NCI-H146 (cell line): ENCODE results near the gene GTPBP2.
"Not testable (repeated sequence)": the region's sequence is repeated elsewhere in the genome, so short reads cannot be mapped to it uniquely, and the experiment has no call there.

Experiments
- DNase-seq: peaks from one replicate; lab custom pipeline; 2025; lab: John Stamatoyannopoulos, UW

Gene GTPBP2, protein sequence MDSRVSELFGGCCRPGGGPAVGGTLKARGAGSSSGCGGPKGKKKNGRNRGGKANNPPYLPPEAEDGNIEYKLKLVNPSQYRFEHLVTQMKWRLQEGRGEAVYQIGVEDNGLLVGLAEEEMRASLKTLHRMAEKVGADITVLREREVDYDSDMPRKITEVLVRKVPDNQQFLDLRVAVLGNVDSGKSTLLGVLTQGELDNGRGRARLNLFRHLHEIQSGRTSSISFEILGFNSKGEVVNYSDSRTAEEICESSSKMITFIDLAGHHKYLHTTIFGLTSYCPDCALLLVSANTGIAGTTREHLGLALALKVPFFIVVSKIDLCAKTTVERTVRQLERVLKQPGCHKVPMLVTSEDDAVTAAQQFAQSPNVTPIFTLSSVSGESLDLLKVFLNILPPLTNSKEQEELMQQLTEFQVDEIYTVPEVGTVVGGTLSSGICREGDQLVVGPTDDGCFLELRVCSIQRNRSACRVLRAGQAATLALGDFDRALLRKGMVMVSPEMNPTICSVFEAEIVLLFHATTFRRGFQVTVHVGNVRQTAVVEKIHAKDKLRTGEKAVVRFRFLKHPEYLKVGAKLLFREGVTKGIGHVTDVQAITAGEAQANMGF

DNA sequence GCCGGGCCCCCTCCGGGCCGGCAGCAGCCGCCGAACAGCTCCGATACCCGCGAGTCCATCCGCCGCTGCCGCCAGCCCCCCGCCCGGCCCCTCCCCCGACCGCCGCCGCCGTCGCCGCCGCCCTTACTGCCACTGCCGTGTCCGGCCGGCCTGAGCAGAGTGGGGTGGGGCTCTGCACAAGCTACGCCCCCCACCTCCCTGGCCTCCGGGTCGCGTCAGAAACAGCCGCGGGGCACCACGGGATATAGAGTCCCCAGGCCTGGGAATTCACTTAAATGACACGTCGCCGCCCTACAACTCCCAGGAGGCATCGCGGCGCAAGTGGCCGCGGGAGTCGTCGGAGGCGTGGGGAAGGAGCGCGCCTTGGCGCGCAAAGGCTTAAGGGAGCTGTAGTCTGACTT is at the start of gene GTPBP2:
Gene GTPBP2 (minus strand): TSS at position 161 of the 401 bp plus-strand sequence. CDS start 102 bp downstream, at position 59.
- peak; percentile 100 for DNase-seq

DNA sequence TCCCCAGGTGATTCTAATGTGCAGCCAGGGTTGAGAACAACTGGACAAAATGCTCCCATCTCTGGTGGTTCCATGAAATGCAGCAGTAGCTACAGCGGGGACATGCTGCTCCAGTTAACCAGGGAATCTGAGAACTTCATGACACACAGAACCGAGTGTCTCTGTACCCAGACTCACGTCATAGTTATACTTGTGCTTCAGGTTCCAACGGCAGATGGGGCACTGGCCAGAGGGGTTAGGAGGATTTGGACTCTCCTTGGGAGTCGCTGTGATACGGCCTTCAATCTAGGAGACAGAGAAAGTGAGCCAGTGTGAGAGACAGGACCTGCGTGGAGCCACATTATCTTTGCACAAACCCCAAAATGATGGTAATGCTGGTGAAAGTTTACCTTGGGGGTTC is 49.3 kb upstream of the GTPBP2 start:
- no peak for DNase-seq

DNA sequence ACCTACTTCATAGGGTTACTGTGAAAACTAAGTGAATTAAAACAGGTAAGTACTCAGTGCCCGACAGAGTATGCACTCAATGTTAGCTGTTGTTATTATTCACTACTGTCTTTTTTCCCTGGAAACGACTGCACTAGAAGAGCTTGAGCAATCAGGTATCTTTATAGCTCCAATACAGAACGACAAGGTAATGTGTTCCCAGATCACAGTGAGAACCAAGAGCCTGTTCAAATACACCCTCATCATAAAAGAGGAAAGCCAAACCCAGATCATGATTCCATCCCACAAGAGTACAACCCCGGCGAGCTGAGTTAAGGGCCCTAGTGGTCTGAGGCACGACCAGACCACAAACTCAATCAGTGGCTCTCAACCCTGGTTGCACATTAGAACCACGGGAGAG is 48.7 kb upstream of the GTPBP2 start:
- DNase-seq: no peak

DNA sequence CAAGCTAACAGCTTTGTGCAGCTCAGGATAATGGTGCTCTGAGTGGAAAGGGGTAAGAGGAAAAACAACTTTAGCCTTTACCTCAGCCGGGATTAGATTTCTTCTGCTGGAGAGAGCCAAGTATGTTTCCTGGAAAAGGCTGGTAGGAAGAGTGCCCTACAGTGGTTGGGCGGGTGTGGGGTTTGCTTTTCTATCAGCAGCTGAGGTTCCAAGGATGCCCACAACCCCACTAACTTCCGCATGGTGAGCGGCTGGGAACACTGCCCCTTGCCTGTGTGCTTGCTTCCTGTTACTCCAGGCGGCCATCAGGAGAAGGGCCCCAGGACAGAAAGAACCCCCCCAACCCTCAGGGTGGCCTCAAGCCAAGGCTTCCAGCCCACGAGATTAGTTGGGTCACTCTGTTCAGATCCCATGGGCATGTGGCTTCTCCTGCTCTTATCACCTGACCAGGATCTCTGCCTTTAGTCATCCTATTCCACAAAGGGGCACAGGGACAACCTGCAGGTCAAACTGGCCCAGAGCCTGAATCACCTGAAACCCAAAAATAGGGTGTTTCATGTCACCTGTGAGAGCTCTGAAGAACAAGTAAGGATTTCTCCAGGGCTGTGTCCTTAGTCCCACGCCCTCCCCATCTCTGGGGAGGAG is 48.0 kb upstream of the GTPBP2 start:
- DNase-seq: no peak

DNA sequence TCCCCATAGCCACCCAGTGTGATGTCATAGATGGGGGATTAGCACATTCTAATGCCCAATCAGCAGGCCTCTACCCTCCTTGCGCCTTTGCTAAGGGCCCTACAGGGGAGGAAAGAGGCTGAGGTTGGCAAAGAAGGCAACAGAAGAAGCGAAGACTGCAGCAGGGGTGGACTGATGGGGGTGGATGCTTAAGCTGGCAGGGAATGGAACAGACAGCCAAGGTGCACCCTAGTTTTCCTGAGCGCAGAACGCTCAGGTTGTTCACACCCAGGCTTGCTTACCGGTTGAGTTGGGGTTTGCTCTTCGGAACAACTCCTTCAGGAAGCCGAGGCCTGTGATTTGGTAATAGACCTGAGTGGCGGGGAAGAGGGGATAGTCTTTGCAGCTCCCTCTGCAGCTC is 45.9 kb upstream of the GTPBP2 start:
- no peak for DNase-seq

DNA sequence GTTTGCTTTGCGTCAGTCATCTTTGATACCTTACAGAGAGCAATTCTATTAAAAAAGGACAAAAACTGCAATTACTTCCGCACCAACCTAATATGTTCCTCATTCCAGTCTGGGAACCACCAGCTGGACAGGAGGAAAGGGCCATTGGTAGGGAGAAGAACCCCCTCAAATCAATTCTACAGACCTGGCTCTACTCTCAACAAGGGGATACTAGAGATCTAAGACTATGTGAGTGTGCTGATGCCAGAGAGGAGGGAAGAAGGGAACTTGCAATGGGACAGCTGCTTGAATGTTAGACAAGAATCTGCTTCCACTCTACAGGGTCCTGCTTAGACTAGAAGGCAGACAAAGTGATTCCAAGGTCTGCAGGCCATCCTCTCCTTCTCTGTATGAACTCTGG is 45.2 kb upstream of the GTPBP2 start:
- DNase-seq: no peak

DNA sequence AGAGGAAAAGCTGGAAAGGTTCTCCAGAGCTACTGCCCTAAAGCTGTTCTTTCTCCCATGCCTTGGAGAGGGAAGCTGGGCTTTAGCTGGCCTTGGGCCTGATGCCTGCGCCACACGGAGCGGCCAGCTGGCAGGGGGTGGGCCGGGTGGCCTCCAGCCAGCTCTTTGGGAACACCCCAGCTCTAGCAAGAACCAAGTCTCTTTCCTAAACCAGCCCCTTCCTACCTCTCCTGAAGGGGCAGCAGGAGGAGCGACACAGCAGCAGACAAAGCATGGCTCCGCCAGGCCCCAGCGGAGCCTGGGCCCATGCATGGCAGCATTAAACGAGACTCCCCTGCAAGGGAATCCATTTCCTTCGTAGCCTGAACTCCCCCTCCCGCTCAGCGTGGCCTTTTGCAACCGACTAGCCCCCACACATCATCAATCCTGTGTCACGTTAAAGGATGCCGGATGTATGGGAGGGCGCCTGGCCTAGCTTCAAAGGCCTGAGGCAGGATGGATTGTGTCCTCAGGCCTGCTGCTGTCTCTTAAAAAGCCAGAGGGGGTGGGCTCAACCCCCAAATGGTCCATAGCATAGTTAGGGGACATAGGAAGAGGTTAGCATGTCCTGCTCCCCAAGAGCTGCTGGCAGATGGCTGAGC is 44.5 kb upstream of the GTPBP2 start:
- no peak for DNase-seq

DNA sequence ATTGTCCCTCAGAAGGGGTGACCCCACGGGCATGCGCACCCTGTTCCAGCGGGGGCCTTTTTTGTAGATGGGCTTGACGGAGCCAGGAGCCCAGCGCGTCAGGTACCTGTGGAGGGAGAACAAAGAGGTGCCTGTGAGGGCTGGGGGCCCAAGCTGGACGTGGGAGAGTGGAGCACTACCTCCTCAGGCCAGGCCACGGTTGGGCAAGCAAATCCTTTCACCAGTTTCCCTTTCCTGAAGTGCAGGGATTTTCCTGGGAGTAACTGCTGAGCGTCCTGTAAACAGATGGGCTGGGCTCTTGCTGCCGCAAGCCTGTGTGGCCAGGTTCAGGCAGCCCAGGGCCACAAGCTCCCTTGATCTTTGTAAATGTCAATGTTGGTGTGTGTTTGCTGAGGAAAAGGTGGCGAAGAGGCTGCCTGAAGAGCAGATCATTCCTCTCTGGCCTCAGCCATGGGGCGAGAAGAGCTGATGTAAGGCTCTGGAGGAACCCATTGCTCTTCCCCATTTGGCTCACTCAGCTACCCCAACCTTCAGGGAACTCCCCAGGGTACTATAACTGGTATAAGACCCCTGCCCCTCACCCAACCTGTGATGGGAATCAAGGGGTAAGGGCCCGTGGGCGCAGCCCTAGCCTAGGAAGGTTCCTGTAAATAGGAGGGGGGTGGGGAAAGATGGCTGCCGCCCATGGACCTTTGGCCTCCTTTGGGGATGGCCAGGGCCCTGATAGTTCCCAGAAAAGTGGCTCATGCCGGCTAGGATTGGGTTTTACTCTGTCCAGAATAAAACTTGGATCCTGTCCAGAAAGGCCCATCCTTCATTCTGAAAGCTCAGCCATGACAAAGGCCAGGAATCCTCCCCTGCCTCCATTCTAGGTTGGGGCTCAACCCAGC is 43.0 kb upstream of the GTPBP2 start:
- DNase-seq: no peak

DNA sequence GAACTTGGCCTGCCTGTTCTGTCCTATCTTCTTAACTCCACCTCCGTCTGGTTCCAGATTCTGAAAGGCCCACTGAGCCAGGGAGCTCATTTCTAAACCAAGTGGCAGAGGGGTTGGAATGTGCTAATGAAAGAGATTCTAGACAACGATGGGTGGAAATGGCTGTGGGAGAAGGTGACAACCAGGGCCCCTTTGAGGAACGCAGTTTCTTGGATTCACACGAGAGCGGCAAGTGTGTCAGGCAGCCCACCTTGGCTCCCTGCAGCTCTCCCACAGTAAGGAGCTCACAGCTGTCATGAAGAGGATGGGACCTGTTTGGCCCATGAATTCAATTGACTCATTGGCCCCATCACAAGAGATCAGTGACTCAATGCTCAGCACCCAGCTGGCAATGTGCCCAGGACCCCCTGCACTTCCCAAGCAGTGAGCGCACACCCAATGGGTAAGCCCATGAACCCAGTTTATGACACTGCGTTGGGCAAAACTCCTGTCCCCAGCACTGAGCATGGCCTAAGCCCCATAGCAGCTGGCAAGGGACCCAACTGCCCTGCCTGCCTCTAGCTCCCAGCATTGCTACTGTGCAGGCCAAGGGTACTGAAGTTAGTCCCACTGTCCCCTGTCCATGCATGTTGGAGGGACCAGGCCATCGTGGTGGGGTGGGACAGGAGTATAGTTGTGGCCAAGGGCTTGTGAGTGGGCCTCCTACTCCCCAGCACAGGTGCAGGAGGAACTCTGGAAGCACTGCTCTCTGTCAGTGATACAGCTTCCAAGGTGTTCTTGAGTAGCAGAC is 42.1 kb upstream of the GTPBP2 start:
- DNase-seq: no peak

DNA sequence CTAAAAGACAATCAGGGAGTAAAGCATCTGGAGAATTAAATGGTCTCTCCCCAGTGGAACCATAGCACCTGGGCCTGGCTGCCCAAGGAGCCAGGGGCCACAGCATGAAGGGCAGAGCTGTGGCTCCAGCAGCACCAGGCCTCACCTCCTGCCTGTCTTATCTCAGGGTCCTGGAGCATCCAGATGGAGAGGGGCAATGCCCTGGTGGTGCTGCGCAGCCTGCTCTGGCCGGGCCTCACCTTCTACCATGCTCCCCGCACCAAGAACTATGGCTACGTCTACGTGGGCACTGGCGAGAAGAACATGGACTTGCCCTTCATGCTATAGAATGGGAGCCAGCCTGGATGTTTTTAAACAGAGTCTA is 41.5 kb upstream of the GTPBP2 start:
- no peak for DNase-seq

DNA sequence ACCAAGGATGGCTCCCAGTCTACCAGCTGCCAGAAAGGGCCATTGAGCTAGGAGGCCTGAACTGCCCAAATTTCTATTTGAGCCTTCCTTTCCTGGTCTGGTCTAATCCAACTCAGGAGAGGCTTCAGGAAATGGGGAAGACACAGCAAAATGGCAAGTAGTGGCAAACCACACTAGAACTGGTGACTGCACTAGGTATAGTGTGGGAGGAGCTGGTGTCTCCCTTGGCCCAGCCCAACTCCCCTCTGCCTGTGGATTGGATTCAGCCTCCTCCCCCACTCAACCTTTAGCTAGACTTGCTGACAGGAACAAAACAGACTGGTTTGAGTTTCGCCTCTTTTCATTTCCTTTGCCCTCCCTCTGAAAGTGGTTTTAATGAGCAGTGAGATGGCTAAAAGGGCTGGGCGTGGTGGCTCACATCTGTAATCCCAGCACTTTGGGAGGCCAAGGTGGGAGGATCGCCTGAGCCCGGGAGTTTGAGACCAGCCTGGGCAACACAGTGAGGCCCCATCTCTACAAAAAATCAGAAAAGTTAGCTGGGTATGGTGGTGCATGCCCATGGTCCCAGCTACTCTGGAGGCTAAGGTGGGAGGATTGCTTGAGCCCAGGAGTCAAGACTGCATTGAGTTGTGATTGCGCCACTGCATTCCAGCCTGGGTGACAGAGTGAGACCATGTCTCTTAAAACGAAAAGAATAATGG is 41.0 kb upstream of the GTPBP2 start:
- no peak for DNase-seq

DNA sequence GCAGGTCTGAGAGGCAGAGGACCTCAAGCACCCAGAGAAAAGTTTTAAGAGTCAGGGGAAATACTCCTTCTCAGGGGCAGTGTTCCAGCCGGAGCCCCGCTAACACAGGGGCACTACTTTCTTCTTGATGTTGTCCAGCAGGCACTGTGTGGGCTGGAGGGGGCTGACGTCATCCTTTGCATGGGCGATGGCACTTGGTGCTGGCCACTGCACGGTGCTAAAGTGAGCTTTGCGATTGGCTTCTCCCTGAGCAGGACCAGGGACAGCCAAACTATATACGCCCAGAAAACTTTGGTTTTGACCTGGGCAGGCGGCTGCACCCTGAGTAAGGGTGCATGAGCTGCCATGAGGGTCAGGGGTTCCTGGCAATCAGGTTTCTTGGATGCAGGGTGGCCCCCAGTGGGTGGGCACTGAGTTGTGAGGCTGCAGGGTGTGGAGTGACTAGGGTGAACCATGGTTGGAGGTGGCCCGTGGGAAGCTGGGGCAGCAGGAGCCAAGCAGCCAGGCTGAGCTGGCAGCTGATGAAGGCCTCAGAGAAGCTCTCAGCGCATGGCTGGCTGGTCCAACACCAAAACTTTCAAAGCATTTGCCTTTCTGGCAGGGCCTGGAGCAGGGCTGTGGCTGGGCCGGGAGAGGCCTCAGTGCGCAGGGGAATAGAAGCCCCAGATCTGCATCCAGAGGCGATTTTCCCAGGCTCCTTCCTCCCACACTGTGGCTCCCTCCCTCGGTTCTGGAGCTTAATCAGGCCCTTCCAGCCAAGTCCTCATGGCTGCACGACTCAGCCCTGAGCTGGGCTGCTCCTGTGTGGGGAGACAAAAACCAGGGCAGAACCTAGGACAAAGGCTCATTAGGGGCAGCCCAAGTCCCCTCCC is 40.2 kb upstream of the GTPBP2 start:
- DNase-seq: no peak

DNA sequence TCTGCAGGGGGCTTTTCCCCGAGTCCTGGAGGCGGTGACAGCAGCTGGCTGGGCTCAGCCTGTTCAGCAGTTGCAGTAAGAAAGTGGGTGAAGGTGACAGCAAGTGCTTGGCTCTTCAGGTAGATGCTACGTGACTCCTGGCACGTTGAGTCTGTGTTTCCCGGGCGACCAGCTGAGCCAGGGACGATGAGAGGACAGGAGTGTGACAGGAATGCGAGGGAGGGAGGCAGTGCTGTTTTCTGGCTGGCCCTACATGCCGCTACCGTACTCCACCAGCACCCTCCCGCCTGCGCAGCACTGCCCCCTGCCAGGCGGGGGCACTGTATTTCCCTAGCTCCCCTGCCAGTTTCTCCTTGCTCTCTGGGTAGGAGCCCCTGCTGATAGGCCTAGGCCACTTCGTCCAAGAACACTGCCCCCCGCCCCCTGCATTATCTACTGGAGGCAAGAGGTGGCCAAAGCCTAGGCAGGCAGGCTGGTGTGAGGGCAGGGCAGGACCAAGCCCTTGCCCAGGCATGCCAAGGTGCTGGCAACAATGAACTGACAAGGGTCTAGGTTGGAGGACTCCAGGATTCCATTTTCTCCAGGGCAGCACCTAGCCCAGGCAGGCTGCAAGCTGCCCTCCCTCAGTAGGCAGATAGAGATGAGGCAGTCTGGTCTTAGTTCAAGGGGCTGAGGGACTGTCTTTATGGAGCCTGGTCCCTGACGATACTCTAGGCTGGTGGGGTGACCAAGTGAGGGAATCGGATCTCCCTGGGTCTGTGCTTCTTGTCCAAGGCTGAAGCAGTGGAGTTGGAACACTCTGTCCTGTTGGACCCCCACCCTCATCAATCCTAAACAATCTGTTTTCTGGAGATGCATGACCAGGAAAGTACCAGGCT is 39.3 kb upstream of the GTPBP2 start:
- DNase-seq: peak; percentile 89

DNA sequence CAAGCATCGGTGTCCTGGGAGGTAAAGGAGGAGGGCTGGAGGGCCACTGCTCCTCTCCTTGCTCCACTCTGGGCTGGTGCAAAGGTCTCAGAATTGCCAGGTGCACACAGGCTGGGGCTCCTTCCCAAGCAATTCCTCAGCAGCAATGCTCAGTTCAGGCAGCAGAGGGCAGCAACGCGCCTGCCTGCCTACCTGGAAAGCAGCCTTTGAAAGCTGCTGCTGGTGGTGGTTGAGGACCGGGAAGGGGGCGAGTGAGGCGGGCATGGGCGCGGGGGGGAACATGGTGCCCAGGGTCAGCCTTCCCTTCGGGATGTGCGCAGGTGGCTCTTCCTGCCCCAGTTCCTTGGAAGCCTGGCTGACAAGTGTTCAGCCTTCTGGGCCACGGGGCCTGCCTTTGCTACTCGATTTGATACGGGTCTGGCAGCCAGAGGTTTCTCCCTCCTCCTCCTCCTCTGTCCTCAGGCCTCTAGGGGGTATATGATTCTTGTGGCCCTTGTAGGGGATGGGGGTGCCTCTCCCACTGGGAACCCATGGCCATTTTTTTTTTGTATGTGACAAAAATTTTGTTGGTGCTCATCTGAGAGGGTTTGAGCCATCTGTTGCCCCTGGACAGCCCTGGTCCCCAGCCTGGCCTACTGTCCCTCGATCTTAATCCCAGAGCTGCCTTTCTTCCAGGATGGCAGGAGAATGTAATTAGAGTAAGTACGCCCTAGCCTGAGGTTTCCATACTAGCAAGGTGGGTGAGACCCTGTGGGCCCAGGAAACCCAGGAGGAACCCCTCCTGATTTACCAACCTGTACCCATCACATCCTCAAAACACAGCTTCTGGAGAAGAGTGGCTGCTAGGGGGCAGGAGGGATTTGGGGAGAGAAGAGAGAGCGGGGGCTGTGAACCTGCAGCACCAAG is 38.4 kb upstream of the GTPBP2 start:
- peak; percentile 87 for DNase-seq

DNA sequence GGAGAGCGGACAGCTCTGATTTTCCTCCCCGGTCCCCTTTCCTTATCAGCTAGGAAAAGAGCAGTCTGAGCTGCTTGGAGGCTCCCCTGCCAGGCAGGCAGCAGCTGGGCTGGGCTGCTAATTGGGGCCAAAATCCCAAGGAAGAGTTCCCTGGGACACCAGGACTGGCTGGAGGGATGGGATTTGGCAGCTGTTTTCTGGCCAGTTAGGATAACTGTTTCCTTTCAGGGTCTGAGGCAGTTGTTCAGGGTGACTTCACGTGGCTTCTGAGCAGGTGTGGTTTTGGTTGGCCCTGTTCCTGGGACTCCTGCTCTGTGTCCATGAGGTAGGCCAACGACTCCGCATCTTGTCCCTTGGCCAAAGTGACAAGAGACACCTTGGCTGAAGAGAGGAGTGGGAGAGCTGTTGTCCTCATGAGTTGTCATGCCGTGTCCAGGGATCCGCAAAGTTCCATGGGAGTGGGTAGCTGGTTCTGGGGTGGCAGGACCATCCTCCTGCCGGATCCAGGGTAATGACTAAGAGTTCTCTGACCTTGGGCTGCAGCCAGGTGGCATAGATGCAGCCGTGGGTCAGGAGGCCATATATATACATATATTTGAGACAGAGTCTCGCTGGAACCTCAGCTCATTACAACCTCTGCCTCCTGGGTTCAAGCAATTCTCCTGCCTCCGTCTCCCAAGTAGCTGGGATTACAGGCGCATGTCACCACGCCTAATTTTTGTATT is 37.3 kb upstream of the GTPBP2 start:
- no peak for DNase-seq

DNA sequence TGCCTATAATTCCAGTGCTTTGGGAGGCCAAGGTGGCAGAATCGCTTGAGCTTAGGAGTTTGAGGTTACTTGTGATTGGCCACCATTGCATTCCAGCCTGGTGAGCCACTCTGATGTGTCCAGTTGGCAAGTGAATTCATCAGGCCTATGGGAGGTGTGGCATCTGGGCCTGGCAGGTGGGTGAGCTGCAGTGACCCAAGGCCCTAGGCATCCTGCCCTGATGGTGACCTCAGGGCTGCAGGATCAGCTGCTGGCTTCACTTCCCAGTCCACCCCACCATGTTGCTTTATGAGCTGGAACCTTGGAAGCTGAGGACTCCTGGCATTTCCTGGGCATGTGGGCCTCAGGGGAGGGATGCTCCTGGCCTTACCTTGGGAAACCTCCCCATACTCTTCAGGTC is 36.3 kb upstream of the GTPBP2 start:
- DNase-seq: no peak

DNA sequence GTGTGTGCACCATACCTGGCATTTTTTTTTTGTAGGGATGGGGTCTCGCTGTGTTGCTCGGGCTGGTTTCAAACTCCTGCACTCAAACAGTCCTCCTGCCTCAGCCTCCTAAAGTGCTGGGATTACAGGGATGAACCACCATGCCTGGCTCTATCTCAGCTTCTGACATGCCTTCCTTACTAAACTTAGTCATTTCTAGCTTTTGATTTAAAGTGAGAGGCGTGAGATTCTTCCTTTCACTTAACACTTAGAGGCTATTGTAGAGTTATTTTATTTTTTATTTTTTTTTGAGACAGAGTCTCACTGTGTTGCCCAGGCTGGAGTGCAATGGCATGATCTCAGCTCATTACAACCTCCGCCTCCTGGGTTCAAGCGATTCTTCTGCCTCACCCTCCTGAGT is 33.9 kb upstream of the GTPBP2 start:
- not testable (repeated sequence) for DNase-seq
